GM19099 (cell line): Measurements from ENCODE around the gene ANKRD33.

Experiments used
- POLR2A ChIP-seq: IDR thresholded peaks from 3 replicates; pipeline ENCODE4 v1.6.1; 2011; ENCODE audit warnings: low read depth; ENCODE audit not compliant: insufficient read length; ENCODE audit errors: extremely low read depth

The ANKRD33 gene

GRCh38 chr12:51850965-51851299, 37.0 kb upstream of the ANKRD33 start:
- TF ChIP-seq POLR2A: no peak

- TF ChIP-seq POLR2A: no peak
Observed at GRCh38 chr12:51851413-51852124, 36.3 kb upstream of the ANKRD33 start.

- TF ChIP-seq POLR2A: no peak
Observed at GRCh38 chr12:51852404-51853137, 35.3 kb upstream of the ANKRD33 start.

- TF ChIP-seq POLR2A: no peak
Observed at GRCh38 chr12:51855586-51856428, 32.1 kb upstream of the ANKRD33 start.

GRCh38 chr12:51860986-51861385, 26.9 kb upstream of the ANKRD33 start:
- TF ChIP-seq POLR2A: no peak

- no peak for TF ChIP-seq POLR2A
Observed at GRCh38 chr12:51862947-51863346, 25.0 kb upstream of the ANKRD33 start.

GRCh38 chr12:51863363-51863932, 24.5 kb upstream of the ANKRD33 start:
- TF ChIP-seq POLR2A: no peak

- no peak for TF ChIP-seq POLR2A
Observed at GRCh38 chr12:51863933-51864832, 23.7 kb upstream of the ANKRD33 start.

GRCh38 chr12:51864833-51865670, 22.9 kb upstream of the ANKRD33 start:
- TF ChIP-seq POLR2A: no peak

- TF ChIP-seq POLR2A: no peak
Observed at GRCh38 chr12:51865757-51866270, 22.1 kb upstream of the ANKRD33 start.

GRCh38 chr12:51866324-51866723, 21.6 kb upstream of the ANKRD33 start:
- TF ChIP-seq POLR2A: no peak

GRCh38 chr12:51866762-51867161, 21.1 kb upstream of the ANKRD33 start:
- no peak for TF ChIP-seq POLR2A

GRCh38 chr12:51867371-51867770, 20.5 kb upstream of the ANKRD33 start:
- no peak for TF ChIP-seq POLR2A
